Middle frontal gyrus (tissue), 1 donor: Measurements from ENCODE around the gene ZDHHC12.

Experiments
- DNase-seq: peaks from one replicate; pipeline ENCODE4 v3.0.0-alpha.2; 2015; ENCODE audit warnings: low spot score; ENCODE audit errors: extremely low spot score

The ZDHHC12 gene

DNA sequence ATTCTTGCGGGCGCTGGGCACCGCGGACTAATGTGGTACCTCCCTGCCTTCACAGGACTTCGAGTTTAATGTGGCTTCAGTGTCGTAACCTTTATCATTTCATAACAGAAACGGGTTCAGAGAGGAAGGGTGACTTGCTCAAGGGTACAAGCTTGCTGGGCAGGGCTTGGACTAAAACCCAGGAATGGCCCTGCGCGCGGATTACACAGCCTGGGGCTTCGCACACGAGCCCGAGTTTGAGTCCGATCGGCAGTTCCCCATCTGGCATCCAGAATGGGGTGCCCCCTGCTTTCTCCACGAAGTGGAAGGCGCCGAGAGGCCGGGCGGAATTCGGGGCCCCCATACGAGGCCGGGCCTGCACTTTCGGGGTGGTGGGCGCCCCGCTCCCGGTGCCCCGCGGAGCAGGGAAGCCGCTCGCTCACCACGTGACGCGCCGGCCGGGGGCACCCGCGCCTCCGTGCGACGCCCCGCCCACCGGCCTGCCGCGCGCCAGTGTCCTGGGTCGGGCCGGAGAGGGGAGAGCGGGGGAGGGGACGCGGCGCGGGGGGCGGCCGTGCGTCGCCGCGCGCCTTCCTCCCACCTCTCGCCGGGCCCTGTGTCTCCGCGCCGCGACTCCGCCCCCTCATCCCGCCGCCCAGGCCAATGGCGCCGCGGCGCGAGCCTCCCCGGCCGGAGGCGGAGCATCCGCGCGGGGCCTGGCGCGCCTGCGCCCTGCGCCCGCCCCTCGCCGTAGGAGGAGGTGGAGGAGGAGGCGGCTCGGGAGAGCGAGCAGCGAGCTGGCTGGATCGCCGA lies 35.2 kb downstream of the ZDHHC12 start, which contains the start of gene SET:
SET (plus strand) TSS at position 722 of the 792 bp plus-strand sequence. CDS start 361 bp downstream, outside the sequence.
- DNase-seq: peak; percentile 88

DNA sequence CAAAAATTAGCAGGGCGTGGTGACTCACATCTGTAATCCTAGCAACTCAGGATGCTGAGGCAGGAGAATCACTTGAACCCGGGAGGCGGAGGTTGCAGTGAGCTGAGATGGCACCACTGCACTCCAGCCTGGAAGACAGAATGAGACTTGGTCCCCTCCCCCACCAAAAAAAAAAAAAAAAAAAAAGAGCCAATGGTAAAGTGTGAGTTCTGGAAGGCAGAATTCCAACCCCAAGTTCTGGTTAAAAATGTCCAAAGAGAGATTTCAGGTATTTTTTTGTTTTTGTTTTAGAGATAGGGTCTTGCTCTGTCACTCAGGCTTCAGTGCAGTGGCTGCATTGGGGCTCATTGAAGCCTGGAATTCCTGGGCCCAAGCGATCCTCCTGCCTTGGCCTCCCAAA lies 36.5 kb downstream of the ZDHHC12 start:
- no peak for DNase-seq

DNA sequence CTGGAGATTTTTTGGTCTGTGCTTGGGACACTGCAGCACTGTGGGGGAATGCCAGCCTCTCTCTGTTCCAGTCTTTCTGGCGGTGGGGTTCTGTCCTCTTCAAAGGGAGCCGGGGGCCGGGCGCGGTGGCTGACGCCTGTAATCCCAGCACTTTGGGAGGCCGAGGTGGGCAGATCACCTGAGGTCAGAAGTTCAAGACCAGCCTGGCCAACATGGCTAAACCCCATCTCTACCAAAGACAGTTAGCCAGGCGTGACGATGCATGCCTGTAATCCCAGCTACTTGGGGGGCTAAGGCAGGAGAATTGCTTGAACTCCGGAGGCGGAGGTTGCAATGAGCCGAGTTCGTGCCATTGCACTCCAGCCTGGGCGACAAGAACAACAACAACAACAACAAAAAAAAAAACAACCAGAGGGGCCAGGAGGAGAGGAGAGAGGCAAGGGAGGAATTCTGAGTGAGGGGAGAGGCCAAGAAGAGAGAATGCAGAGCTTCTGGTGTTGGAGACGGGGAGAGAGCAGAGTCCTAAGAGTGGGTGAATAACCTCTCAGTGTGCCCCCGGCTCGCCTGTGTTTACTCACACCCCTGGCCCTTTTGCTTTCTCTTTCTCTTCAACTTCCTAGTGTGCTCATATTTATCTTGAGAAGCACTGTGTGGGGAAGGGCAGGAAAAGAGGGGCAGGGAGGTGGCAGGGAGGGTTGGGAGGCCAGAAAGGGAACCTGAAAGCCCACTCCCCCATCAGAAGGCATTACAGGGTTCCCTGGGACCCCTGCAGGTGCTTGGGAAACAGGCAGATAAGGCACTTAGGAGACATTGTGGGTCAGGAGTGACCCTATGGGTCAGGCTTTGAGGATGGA lies 38.1 kb downstream of the ZDHHC12 start:
- no peak for DNase-seq

DNA sequence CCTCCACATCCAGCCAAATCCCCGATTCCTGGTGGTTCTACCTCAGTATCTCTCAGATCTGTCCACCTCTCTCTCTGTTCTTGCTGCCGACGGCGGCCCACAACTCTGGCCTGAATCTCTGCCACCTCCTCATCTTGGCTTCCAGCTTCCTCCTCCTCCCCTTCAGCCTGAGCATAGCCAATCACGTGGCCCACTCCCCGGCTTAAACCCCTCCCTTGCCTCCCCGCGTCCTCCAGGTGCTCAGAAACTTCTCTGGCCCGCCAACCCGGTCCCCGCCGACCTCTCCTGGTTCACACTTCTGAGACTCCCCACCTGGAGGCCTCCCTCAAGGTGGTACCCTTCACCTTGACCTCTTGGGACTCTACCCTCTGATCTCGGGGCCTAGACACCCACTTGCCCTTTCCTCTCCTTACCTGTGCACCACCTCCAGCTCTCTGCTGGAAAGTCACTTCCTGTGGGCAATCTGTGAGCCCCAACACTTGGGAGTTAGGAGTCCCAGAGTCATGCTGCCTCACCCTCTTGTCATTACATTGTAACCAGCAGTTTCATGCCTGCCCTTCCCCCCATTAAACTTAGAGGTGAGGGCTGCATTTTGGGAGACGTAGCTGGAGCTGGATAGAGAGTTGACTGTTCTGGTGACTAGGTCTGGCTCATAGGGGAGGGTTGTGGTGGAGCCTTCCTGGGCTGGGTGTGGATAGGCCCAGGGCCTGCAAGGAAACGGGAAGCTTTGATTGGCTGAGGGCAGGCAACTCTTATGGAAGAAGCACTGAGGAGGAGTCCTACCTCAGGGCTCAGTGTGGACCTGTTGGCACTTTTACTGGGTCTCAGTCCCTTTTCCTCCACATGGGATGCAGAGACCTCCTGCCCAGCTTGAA lies 39.4 kb downstream of the ZDHHC12 start:
- DNase-seq: no peak

DNA sequence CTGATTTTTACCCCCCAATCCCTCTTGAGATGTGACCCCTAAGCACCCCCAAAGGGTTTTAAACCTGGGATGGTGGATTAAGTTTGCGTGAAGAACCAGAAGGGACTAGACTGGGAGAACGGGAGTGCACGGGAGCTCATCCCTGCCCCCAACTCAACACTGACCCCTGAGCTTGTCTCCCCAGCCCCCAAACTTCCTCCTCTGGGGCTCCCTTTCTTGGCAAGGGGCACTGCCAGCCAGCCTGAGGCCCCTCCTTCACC lies 39.9 kb downstream of the ZDHHC12 start:
- no peak for DNase-seq

DNA sequence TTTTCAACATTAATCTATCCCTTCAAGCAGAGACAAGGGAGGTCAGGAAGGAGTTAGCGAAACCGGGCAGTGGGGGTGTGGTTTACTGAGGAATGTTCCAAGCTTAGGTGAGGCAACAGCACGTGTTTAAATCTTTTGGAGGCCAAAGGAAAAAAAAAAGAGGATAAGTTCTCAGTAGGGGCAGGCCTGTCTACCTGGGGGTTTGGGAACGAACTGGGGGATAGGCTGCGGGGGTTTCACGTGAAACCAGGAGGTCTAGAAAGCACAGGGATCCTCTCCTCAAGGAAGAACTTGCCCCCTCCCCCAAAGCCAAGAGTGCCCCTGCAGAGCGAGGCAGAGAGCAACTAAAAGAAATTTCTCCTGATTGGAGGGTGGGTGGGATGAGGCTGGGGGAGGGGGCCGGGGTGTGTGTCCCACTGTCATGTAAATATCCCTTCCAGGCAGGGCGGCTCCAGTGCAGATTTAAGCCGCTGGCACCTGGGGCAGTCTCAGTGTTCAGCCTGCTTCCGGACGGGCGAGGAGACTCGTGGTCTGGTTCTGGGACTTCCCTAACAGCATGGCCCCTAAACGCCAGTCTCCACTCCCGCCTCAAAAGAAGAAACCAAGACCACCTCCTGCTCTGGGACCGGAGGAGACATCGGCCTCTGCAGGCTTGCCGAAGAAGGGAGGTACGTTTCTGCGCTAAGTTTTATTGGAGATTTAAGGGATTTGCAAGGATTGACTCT lies 40.4 kb downstream of the ZDHHC12 start:
- DNase-seq: no peak

DNA sequence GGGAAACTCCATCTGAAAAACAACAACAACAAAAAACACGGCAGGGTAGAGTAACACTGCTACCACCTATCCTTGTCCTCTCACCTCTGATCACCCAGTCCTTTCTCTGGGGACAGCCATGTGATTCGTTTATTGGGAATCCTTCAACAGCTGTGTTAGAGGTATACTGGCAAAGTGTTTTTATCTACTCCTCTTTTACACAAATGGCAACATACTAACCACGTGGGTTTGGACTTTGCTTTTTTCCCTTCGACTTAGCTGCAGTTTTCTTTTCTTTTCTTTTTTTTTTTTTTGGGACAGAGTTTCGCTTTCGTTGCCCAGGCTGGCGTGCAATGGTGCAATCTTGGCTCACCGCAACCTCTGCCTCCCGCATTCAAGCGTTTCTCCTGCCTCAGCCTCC lies 46.1 kb downstream of the ZDHHC12 start:
- DNase-seq: no peak

DNA sequence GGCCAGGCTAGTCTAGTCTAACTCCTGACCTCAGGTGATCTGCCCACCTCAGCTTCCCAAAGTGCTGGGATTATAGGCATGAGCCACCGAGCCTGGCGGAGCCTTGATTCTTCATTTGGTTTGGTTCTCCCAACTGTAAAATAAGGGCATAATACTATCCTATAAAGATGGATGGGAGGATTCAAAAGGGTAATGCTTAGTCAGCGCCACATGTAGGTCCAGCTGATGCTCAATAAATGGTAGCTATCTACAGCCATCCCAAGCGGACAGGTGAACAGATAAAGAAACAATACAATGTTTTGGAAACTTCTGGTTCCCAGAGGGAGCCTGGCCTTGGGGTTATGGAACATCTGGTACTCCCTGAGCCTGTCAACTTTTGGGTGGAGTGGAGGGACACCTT lies 48.5 kb downstream of the ZDHHC12 start:
- no peak for DNase-seq
